Fibroblast of mammary gland (primary cell): ENCODE measurements around the gene TRMT112.
"Not testable (repeated sequence)": the region's sequence is repeated elsewhere in the genome, so short reads cannot be mapped to it uniquely, and the experiment has no call there.

Source experiments
- DNase-seq: peaks from one replicate; pipeline ENCODE4 v3.0.0-alpha.2; 2010; ENCODE audit warnings: low read depth
- H3K4me3 ChIP-seq: 2 replicates; pipeline ENCODE4 v1.5.1; 2011; ENCODE audit warnings: low read depth, mild to moderate bottlenecking, low read length, moderate library complexity; ENCODE audit not compliant: control insufficient read depth
- TF ChIP-seq, protein P1 (sequence below): conservative IDR thresholded peaks from 2 replicates; pipeline ENCODE4 v1.5.1; 2011; ENCODE audit warnings: low read depth, low read length, inconsistent platforms; ENCODE audit not compliant: control insufficient read depth, insufficient read depth

The TRMT112 gene

GRCh38 chr11:64320556-64320955 is 3.2 kb upstream of the TRMT112 start:
- H3K4me3 ChIP-seq: no peak overlapping the region
- TF ChIP-seq, protein P1, sequence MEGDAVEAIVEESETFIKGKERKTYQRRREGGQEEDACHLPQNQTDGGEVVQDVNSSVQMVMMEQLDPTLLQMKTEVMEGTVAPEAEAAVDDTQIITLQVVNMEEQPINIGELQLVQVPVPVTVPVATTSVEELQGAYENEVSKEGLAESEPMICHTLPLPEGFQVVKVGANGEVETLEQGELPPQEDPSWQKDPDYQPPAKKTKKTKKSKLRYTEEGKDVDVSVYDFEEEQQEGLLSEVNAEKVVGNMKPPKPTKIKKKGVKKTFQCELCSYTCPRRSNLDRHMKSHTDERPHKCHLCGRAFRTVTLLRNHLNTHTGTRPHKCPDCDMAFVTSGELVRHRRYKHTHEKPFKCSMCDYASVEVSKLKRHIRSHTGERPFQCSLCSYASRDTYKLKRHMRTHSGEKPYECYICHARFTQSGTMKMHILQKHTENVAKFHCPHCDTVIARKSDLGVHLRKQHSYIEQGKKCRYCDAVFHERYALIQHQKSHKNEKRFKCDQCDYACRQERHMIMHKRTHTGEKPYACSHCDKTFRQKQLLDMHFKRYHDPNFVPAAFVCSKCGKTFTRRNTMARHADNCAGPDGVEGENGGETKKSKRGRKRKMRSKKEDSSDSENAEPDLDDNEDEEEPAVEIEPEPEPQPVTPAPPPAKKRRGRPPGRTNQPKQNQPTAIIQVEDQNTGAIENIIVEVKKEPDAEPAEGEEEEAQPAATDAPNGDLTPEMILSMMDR: no peak
- DNase-seq: no peak

- no peak for DNase-seq
- peak overlapping the region; percentile 92 for H3K4me3 ChIP-seq
- TF ChIP-seq, protein P1: no peak
These were observed 1.7 kb upstream of the TRMT112 start for GRCh38 chr11:64318766-64319761.

- TF ChIP-seq, protein P1: no peak
- H3K4me3 ChIP-seq: peak within 1 kb of the TSS; percentile 92
- DNase-seq: peak; percentile 93
These were observed 804 bp upstream of the TRMT112 start, which contains the start of gene PRDX5 for GRCh38 chr11:64317961-64318765. TSS of gene PRDX5 (plus strand) at chr11:64318121. CDS start at chr11:64318216, 95 bp downstream.

- H3K4me3 ChIP-seq: peak overlapping the region; percentile 92
- TF ChIP-seq, protein P1: no peak
- no peak for DNase-seq
These were observed 561 bp downstream of the TRMT112 start for GRCh38 chr11:64316672-64317324.

GRCh38 chr11:64315667-64316526 is 1.5 kb downstream of the TRMT112 start:
- not testable (repeated sequence) for H3K4me3 ChIP-seq

GRCh38 chr11:64314805-64315561 is 2.4 kb downstream of the TRMT112 start:
- TF ChIP-seq, protein P1: no peak
- DNase-seq: no peak
- no peak overlapping the region for H3K4me3 ChIP-seq

More at GRCh38 chr11:64315667-64316526, 1.5 kb downstream of the TRMT112 start:
- not testable (repeated sequence) for DNase-seq
